HG03280 (cell line): Measurements from ENCODE around the gene MYLK4.

Experiments
- ATAC-seq: cut with Tn5 transposase; IDR thresholded peaks from one replicate; pipeline ENCODE4 v1.9.1; 2021; ENCODE audit warnings: mild to moderate bottlenecking, moderate library complexity; ENCODE audit not compliant: unreplicated experiment

MYLK4 gene

DNA sequence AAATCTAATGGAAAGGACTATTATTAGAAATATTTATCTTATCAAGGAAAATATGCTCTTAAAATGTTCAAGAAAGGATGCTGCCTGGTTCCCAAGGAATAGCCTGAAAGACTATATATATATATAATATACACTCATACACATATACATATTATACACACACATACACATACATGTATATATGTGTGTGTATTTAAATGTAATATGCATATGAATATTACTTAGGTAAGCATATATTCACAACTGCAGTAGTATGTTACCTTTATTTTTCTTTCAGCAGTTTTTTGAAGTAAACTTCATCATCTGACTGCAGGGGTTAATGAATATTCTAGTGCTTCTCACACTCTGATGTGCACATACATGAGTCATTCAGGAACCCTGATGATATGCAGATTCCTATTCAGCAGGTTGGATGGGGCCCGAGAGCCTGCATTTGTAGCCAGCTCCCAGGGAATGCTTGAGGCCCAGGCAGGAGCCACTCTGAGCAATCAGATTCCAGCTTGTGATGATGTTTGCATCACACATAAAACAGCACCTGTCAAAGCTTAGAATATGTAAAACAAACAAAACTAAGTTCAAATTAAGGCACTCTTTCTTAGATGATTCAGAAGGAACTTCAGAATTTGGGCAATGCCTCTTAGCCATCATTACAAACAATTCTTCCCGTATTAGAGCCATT, 16.1 kb downstream of the MYLK4 start:
- ATAC-seq, result no peak

DNA sequence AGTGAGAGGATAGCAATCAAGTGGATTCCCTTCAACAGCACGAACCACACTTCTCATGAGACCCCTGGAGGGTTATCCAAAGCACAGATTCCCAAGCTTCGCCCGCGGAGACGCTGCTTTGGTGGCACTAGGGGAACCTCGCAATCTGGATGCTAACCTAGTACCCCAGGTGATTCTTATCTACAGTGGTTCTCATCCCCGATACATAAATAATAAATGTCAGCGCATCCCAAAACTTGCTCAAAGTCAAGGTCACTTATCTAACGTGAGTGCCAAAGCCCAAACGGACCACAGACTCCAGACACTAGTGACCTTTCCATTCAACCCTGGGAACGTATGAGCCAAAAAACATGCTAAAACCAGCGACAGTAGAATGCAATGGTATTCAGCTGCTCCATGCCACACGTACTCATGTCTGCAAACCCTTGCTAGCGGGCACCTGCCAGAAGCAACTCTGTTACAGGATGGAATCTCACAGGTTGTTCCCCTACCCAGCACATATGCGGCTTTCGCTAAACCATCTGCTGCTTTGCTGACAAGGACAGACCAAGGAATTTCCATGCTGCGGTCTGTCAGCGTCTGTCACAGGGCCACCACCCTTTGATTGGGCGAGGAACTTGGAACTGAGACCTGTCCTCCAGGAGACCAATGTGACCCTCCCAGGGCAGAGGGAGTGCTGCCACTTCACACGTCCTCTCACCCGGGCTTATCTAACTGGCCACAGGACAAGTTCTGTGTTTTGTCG, 16.8 kb downstream of the MYLK4 start:
- ATAC-seq, result no peak

DNA sequence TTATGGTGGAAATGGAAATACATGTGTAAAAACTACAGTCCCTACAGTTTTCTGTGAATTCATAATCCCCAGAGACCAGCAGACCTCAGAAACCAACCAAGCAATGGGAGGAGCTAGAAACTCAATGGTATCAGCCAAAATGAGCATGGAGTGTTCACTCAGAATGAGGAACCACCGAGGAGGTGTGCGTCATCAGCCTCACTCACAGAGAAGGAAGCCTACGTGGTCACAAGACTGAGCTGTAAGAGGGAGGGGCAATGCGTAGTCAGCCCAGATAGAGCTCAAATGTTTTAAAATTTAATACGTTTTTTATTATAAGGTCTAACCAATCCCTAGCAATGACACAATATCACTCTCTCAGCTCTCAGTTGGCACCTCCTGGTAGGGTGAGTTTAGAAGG, 17.4 kb downstream of the MYLK4 start:
- peak; percentile 84 for ATAC-seq

DNA sequence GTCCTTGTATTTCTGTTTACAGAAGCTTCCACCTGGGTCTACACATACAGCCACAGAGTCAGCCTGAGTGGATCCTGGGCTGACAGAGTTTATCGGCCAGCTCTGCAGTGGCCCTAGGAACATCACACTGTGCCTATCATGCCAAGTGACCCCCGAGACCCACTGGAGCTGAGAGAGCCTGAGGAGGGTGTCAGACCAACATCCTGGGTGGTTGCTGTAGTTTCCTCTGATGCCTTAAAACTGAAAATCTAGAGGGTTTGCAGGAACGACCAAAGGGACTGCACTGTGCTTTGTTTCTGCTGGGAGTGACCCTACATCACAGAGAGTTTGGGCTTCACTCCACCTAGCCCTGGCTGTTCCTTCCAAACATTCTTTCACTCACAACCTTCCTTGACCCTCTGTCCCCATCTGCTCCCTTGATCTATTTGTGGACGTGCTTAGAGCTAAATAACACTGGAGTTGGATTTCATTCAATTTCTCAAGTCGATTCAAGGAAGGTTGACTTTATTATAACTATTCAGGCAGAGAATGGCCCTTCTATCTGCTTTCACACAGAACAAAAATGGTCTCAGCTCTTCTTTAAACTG, 18.1 kb downstream of the MYLK4 start:
- no peak for ATAC-seq

DNA sequence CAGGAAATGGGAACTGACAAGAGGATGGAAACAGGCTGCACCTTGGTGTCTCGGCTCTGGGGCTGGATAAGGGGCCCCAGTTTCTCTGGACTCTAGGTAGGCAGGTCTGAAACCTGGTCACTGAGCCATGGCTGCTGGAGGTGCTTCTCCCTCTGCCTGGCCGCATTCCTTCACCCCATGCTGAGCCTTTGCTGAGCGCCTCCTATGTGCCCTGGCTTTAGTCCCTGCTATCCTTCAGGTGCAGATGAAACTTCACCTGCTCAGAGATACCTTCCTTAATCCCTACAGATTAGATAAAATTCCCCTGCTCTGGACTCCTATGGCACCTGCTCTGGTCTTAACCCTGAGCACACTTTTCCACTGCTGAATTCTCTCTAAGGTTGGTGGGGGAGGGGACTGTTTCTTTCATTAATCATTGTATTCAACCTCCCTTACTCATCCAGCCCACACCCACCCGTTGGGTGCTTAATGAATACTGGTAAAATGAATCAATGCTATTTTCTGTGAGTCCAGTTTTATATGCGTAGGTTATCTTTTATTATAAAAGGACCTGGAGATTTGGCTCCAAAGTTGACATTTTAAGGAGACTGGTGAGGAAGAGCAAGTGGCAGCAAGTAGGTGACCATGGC, 19.3 kb downstream of the MYLK4 start:
- ATAC-seq, result no peak

DNA sequence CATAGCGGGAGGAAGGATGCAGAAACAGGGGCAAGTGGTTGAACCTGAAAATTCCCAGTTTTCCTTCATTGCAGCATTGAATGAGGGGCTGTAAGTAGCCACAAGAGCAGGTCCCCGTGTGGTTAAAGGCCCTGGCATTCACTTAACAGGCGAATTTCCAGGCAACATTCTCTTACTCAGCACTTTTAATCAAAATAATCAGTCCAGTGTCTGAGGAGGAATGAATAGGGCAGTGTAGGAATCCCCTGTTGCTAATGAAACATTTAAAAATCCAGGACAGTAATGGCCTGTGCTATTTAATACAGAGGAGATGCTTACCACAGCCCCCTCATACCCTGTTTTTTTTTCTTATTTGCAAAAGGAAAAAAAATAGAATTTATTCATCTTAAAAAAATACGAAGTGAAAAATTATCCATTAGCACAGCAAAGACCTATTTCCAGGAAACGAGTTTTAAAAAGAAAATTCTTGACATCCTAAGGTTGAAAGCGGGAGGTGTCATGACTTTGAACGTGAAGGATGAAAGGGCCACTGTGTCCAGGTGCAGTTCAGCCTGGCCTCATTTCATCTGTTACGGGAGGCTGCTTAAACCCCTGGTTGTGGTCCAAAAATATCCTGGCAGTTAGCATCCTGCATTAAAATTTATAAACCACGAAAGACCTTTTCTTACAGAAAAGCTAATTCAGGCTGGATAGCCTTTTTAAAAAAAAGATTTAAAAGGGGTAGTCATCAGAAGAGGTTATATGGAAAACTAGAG, 20.2 kb downstream of the MYLK4 start:
- no peak for ATAC-seq

DNA sequence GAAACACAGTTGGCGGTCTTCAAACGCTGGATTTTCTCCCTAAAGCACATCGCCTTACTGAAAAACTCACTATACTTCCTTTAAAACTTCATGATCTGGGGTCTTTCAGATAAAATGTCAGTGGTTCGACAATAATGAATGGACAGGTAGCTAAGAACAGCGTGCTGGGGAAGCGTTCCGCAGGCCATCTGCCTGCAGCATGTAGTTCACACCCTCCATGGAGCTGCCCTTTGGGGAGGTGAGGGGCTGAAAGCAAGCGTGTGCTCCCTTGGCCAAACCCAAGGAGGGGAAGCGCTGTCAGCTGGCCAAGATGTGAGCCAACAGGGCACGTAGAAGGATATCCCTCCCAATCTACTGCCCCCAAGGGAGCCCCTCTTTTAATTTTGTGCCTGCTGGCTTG, 20.8 kb downstream of the MYLK4 start:
- no peak for ATAC-seq

DNA sequence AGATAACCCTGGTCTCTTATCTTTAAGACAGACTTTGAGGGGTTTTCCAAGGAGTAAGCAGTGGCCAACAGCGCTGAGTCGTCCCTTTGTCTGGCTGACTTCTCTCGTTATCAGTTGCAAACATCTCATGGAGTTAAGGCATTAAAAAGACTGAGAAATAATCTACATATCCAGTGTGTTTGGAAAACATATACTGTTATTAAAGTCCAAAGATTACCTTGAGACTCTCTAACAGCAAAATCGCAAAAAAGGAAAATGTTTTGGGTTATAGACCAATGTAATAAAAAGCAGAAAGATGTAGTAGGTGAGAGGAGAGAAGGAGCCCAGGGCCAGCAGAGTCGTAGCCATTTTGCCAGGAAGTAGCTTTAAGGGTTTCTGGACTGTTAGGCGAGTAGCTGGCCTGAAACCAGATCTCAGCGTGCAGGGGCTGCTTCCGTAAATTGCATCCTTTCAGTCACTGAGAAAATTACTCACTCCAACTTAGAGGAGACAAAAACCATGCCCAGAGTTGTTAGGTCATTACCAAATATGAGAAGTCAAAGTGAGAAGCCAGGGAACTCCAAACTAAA, 24.6 kb downstream of the MYLK4 start:
- ATAC-seq, result peak; percentile 75

DNA sequence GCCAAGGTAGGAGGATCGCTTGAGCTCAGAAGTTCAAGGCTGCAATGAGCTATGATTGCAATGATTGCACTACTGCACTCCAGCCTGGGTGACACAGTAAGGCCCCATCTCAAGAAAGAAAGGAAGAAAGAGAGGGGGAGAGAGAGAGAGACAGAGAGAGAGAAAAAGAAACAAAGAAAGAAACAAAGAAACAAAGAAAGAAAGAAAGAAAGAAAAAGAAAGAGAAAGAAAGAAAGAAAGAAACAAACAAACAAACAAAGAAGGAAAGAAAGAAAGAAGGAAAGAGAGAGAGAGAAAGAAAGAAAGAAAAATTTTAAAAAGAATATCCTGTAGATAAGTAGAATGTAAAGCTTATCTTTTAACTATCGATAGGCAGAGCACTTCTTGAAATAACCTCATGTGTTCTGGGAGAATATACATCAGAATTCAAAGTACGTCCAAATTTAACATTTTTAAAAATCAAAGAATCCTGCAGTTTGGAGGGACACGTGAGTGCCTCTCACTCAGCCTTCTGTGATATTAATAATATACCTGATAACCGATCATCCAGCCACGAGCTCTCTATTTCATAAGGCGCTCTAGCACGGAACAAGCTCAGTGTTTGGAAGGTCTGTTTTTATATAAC, 25.2 kb downstream of the MYLK4 start:
- no peak for ATAC-seq

DNA sequence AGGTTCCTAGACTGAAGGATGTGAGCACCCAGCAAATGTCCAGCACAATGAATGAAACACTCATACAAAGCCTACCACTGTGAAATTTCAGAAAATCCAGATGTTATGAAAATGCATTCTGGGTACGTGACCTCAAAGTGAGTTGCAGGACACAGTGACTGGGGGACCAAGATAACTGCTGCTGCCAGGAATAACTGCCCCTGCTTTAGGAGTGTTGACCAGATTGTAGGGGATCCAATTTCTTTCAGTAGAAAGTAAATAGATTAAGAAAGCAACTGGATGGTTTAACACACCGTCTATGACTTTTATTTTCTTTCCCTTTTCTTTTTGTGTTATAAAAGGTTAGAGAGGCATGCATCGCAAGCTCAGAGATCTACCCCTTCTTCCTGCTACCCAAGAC, 29.5 kb downstream of the MYLK4 start:
- ATAC-seq, result no peak

DNA sequence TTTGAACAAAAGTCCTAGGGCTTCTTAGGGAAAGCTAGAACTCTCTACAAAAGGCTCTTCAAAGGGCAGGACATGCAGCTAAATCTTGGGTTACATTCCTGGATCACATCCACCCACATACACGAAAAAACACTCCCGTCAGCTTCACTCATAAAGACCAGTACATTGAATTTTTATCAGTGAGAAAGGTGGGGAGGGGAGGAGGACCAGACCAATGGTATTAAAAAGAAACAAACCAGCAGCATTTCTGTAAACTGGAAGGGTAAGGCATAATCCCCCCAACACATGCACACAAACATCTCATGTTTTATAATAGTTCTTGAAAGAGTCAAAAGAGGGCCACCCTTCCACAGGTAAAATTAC, 31.6 kb downstream of the MYLK4 start:
- no peak for ATAC-seq

DNA sequence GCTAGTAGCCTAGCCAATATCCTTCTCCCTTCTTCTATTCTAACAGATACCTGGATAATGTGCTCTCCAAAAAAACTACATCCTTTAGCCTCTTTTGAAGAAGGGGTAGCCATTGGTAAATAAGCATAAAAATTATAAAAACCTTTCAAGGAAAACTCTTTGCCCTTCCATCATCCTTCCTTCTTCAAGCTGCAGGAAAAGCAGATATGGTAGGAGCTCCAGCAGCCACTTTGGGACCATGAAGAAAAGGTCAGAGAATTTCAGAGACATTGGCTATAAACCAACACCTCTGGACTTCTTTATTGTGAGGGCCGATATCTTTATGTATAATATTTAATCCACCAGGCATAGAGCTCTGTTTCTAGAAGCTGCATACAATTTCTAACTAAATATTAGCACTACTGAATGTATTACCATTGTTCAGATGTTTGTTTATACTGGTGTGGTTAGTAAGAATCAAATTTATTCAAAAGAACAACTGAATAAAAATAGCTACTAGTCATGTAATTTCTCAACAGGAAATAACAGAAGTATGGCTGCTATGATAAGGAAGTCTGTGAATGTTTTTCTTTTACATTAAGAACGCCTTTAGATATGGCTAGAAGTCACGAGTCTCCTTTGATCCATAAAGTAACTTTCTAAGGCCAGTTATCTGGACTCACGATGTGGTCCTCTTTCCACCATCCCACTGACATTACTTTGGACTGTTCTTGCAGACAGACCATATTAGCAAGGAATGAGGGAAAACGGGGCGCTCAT, 32.2 kb downstream of the MYLK4 start:
- ATAC-seq, result no peak

DNA sequence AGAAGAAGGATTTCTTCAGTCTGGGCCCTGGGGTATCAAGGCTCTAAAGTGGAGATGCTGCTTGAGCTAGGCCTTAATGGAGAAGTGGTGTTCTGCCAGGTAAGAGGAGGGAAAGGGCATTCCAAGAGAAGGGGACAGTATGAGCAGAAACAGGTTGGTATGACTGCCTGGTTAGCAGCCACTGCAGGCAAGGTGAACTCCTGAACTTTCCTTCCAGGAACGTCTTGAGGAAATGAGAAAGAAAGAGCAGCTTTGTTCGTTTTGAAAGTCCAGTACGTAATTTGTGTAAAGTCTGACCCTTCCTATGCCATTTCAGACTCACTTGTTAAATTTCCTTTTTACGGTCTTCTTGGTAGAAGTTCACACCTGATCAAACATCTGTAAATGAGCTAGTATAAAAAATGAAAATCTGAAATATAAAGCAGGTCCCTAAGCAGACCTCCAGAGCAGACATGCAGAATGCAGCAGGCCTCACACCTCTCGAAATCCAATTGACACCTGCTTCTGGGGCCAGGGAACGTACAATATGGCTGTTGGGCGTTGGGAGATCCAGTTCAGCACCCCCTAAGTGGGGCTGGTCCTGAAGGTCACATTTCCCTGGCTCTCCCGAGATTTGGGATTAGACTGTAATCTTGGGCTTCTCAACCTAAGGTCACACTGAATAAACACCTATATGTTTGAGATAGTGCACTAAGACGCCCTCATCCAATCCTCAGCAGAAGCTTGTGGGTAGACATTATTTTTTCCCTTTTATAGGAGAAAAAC, 33.6 kb downstream of the MYLK4 start:
- ATAC-seq, result no peak

DNA sequence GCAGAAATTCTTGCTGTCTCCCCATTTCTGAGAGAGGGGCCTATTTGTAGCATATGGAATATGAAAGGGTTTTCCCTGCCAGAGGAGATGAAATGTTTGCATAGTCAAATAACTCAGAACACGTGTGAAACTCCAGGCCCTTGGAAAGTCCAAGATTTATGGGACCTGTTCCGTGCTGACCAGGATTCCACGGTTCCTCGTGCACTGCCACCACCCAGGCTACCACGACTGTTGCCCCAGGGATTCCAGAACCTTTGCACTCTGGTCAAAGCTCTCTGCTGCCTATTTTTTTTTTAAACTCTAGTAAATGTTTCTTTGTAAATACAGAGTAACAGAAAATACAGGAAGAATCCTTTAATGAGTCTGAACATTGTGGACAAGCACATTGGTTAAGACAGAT, 35.0 kb downstream of the MYLK4 start:
- ATAC-seq, result no peak

DNA sequence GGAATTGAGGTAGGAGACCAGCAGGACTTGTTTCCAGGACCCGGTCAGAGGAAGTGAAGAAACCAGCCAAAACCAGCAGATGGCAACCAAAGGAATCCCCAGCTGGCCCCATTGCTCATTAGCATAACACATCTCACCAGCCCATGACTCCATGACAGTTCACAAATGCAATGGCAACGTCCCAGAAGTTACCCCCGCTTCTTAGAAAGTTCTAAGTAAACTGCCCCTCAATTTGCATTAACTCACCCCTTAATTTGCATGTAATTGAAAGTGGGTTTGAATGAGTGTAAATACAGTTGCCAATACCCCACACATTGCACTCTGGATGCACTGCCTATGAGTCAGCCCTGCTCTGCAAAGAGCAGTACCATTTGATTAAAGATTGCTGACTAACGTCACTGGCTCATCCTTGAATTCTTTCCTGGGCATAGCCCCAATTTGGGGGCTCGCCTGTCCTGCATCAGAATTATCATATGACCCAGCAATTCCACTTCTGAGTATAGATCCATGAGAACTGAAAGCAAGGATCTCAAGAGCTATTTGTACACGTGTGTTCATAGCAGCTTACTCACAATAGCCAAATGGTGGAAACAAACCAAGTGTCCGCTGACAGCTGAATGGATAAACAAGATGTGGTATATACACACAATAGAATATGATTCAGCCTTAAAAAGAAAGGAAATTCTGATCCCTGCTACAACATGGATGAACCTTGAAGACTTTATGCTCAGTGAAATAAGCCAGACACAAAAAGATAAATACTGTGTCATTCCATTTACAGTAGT, 36.4 kb downstream of the MYLK4 start:
- no peak for ATAC-seq

DNA sequence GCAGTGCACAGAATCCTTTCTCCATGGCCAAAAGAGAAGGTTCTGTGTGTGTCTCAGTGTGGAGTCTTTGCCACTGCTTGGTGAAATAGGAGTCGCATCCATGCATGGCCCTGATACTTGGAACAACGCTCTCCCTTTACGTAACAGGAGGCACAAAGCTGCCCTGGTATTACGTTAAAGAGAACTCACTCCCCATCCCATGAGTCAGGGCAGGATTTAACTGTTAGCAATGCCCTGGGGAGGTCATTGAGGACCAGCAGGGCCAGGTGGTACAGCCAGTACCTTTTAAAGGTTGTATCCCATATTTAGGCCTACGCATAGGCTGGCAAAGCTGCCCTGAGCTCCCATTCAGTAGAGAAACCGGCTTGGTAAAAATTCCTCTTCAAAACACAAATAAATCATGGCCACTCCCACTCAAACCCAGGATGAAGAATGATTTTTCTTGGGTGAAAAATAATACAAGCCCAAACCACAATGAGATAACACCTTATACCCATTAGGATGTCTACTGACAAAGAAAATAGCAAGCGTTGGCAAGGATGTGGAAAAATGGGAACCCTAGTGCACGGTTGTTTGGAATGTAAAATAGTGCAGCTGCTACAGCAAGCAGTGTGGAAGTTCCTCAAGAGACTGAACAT, 37.1 kb downstream of the MYLK4 start:
- no peak for ATAC-seq

DNA sequence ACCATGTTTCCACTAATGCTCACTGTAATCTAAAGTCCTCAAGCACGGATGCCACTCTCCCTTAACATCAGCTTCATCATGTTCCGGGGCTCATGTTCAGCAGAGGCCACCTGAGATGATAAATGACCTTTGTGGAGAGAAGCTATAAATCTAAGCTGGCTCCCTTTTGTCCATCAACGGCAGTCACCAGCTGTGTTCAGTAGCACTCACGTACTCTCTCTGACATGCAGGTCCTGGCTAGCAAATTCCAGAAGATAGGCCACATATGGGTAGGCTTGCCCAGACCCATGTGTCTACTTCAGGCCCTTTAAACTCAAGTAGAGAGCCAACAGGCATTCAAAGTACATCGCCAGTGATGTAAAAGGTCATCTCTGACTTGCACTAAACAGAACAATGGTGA, 38.6 kb downstream of the MYLK4 start:
- no peak for ATAC-seq

DNA sequence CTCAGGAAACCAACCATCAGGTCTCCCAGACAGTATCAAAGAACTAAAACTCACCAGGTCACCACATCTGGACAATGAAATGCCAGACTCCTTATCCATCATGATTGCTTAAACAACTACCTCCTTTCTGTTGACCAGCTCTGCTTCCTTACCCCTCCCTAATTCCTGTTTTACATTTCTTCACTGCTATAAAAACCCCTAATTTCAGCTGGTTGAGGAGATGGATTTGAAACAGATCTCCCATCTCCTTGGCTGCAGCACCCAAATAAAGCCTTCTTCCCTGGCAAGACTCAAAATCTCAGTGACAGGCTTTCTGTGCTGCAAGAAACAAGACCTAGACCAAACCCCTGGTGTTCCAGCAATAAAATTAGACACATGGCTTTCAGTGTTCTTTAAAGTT, 40.3 kb downstream of the MYLK4 start:
- no peak for ATAC-seq
